HS-27A (cell line): ENCODE measurements around the gene COMT.
"Not testable (repeated sequence)": the region's sequence is repeated elsewhere in the genome, so short reads cannot be mapped to it uniquely, and the experiment has no call there.

ENCODE experiments used
- DNase-seq: peaks from one replicate; pipeline ENCODE4 v3.0.0-alpha.2; 2012; ENCODE audit warnings: low read depth, missing footprints

Gene COMT

DNA sequence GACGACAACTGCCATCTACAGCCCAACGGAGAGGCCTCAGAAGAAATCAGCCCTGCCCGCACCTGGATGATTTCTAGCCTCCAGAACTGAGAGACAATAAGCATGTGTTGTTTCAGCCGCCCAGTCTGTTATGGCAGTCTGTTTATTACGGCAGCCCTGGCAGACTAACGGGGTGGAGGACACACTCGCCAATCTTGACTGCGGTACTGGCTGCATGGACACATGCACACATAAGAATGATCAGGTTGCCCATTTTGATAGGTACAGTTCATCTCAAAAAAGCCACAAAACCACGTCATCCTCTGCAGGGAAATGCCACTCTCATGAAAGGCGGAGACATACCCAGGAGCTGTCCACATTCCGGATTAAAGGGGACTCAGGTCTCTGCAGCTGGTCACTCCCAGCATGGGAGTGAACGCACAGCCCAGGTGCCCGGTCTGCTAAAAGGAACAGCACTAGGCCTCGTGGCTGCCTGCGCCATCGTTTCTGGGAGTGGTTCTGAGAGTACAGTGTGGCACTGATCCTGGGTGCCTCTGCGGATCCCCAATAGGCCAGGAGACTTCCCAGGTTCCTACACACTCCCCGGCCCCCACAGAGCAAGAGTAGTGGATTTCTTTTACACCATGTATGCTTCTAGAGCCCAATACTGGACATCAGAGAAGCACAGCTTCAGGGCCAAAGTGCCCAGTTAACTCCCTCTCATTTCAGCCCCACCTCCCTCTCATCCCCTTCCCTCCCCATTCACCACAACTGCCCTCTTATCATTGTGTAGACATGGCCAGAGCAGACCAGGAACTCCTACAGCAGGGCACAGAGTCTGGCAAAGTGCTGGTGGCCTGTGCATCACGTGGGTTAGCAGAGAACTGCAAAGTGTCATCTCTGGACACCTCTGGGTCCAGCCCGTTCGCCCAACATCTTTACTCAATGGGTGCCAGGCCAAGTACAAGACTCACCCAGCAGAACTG, 11.7 kb upstream of the COMT start:
- DNase-seq = no peak

DNA sequence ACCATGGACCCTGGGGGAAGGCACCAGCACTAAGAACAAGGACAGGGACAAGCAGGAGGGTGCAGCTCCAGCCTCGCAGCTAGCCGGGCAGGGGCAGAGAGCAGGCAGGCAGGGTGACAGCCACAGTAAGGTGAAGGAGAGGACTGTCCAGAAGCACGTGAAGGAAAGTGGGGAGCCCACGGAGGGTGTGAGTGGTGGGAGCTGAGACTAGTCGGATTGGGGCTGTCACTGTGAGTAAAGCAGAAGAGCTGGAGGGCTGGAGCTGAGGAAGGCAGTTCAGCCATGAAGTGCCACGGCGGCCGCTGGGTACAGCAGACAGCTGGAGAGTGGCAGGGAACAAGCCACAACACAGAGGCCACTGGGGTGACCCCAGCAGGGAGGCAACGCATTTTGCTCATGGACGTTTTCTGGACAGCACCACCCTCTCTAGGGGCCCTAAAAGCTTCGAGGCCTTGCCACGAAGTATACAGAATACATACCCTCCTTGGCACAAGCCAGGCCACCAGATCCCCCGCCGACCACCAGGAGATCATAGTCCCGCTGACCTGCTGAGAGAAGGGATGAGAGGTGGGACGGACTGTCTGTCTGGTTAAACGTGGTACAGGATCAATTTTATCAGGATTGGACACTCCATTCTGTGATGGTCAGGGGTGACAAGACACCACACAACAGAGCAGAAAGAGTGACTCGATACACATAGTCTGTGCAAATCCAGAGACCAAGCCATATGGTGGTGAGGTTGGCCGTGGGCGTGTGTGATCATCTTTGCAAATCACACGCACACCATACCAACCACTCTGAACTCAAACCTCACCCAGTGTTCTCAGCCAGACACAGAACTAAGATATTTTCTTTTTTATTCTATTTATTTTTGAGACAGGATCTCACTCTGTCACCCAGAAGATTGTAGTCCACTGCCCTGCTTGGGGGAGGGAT, 10.8 kb upstream of the COMT start:
- no peak for DNase-seq

DNA sequence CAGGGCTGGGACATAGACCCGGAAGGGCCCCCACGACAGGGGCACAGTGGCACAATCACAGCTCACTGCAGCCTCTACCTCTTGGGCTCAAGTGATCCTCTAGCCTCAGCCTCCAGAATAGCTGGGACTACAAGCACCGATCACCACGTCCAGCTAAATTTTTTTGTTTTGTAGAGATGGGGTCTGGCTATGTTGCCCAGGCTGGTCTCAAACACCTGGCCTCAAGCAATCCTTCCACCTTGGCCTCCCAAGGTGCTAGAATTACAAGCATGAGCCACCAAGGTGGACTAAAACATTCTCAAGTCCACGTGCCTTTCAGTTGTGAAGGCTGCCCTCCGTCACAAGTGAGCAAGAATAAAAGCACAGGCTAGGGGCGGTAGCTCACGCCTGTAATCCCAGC, 10.1 kb upstream of the COMT start:
- DNase-seq = no peak

DNA sequence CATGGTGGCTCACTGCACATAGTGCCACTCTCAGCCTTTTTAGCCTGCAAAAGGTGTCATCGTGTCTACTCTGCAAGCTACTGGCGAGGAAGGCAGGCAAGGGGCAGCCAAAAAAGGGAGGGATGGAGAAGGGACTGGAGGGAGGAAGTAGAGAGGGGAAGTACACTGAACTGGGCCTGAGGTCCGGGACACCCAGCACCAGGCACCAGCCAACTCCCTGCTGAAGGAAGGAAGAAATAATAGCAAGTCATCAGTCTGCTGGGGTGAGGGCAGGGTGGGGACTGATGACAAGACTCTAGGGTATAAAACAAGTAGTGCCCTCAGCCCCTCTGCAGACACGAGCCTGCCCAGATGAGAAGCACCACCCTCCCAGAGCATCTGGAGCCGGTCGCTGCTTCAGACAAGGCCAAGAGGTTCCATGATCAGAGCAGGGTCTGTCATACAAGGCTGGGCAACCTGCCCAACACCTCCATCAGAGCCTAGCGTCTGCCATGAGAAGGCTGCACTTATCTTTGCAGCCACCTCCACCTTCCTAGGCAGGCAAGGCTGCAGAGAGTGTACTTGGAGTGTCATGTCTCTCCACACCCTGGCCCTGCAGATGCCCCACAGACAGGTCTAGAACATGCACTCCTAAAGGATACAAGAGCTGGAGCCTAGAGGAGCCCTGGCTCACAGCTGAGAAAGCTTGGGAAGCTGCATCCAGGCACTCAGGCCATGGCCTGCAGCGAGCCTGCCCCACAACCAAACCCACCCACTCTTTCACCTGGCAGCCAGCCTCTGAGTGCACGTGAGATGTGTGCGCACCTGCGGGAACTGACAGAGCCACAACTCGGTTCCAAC, 9.0 kb upstream of the COMT start:
- DNase-seq = no peak

DNA sequence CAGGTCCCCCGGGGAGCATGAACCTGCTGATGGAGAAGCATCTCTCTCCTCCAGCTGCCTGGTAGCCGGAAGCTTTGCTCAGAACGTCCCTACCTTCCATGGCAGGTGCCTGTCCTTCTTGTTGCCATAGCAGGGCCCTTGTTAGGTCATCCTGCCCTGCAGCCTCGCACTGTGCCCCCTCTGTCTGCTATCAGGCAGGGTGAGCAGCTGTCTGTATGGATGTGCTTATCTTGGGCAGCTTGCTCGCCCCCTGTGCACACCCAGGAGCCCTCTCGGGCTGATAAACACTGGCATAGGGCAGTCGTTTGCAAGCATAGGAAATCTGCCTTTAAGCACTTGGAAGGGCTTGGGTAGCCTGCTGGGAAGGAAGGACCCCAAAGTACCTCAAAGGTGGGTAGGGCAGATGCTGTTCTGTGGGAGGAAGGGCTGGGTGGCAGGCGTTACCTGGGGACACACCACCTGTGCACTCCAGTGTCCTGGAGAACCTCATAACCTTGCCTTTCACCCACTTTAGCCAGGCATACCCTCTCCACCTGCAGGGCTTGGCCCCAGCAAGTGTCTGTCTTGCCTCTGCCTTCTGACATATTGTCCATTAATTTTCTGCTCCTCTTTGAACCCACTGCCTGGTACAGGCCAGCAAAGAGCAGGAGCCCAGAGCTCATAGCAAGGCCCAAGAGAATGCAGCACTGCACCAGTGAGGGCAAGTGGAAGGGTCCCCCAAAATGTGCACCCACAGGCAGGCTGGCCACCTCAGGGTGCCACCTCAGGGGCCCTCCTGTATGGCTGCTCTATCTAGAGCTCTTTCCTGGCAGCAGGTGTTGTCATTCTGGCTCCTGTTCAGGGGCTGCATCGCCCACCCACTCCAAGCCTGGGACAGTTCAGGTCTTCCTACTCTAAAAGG, 8.0 kb upstream of the COMT start:
- no peak for DNase-seq

DNA sequence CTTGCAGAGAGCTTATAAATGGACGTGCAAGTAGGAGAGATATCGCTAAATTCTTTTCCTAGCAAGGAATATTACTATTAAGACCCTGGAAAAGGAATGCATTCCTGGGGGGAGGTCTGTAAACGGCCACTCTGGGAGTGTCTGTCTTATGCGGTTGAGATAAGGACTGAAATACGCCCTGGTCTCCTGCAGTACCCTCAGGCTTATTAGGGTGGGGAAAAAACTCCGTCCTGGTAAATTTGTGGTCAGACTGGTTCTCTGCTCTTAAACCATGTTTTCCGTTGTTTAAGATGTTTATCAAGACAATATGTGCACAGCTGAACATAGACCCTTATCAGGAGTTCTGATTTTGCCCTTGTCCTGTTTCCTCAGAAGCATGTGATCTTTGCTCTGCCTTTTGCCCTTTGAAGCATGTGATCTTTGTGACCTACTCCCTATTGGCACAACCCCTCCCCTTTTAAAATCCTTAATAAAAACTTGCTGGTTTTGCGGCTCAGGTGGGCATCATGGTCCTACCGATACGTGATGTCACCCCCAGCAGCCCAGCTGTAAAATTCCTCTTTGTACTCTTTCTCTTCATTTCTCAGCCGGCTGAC, 6.4 kb upstream of the COMT start:
- DNase-seq = not testable (repeated sequence)

DNA sequence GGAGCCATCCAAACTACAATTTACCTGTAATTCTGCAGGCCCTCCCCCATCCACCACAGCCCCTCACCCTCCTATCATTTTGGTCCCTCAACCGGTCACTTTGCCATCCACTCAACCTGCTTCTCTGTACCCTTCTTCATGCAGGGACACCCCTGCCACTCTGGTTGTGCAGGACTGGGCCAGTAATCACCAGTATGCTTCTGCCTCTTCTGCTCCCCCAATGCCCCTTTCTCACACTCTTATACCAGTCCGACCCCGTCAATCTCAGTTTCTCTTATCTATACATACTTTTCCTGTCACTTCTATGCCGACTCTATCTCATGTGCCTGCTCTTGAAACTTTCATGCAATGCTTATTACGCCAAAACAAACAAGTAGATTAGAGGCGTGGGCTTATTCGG, 5.1 kb upstream of the COMT start:
- no peak for DNase-seq

DNA sequence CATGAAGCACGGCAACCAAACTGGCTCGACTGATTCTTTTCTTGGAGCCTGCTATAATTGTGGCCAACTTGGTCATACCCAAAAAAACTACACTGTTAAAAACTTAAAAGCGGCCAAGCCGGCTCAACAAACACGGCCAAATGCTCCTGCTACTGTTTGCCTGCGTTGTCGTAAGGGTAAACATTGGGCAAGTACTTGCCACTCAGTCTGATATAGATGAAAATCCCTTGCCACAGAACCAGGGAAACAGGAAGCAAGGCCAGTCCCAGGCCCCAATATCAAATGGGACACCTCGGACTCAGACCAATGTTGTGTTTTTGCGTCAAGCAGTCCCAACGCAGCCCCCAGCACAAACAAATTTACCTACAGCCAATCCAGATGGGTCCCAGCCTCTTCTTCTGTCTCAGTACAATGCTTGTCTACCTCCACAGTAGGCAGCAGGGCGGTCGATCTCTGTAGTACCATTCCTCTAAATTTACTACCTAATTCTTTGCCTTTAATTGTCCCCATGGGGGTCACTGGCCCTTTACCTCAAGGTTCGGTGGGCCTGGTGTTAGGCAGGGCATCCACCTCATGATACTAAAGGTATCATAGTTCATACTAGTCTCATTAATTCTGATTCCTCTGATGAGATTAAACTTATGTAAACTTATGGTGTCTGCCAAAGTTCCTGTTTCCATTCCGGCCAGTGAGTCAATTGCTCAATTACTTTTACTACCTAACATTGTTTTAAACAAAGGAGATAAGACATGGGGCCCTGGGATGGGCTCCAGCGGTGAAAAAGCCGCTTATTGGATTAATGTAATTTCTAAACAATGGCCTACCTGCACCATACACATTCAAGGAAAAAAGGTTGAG, 3.7 kb upstream of the COMT start:
- DNase-seq = no peak

DNA sequence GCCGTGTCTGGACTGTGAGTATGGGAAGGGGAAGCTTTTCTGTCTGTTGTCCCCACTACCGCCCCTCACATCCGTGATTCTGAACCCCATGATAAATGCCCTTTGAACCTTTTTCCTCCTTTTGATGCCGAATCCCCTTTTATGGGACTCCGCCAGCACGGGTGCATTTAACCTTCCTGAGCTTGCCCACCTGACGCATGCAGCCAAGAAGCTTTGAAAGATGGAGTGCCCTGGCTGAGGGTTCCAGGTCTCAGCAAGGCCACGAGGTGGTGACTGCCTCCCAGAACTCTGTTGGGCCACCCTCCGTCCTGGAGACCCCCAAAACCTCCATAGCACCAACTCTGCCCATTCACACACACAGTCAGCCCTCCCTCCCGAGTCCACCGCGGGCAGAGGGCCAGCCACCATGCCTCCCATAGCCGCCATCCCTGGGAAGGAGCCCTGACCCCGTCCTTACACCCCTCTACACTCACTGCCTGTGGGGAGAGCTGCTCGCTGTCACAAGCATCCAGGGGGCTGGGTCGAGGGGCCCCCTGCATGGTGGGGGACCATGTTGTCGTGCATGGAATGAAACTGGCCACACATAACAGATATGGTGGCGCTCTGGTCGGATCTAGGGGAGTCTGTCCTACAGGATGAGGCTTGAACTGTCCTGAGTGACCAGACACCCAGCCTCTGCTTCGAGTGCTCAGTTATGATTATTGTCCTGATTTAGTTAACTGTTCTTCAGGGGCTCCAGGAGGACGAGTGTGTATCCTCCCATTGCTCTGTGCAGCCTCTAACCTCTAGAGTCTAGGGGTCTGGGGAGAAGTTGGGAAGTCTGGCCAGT, 822 bp upstream of the COMT start:
- no peak for DNase-seq

DNA sequence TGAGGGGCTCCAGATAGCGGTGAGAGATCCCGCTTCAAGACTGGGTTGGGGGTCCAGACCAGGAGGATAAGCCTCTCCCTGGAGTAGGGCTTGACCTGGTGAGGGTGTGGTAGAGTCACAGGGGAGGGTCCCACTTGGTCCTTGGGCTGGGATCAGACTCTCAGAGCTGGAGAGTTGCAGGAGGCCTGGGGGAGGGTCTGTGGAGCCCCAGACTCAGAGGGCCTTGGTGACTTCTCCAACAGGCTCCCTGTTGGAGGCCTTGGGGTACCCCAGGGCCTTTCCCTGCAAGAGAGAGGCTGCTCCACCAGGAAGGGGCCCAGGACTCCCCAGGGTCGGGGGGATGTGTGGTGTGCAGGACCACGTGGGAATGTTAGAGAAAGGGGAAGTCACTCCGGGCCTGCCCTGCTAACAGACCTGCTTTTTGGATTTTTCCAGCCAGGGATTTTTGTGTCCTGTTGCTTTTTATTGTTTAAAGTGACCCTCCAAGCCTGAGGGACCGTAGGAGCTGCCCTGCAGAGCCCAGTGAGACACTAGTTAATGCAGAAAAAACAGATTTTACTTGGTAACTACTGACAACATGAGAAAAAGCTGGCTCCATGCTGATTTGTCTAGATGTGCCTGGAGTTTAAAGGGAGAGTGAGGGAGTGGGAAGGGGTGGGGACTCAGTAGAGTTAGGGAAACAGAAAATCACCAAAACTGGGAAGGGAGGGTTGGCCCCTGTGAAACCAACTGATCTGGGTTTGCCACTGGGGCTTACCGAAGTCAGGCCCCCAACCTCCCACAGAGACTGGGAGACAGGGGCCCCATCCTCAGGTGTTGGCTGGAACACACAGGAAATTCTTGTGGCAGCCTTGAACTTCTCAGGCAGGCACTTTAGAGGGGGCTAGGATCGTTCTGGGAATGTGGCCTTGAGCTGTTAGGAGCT, 847 bp downstream of the COMT start:
- DNase-seq = no peak

DNA sequence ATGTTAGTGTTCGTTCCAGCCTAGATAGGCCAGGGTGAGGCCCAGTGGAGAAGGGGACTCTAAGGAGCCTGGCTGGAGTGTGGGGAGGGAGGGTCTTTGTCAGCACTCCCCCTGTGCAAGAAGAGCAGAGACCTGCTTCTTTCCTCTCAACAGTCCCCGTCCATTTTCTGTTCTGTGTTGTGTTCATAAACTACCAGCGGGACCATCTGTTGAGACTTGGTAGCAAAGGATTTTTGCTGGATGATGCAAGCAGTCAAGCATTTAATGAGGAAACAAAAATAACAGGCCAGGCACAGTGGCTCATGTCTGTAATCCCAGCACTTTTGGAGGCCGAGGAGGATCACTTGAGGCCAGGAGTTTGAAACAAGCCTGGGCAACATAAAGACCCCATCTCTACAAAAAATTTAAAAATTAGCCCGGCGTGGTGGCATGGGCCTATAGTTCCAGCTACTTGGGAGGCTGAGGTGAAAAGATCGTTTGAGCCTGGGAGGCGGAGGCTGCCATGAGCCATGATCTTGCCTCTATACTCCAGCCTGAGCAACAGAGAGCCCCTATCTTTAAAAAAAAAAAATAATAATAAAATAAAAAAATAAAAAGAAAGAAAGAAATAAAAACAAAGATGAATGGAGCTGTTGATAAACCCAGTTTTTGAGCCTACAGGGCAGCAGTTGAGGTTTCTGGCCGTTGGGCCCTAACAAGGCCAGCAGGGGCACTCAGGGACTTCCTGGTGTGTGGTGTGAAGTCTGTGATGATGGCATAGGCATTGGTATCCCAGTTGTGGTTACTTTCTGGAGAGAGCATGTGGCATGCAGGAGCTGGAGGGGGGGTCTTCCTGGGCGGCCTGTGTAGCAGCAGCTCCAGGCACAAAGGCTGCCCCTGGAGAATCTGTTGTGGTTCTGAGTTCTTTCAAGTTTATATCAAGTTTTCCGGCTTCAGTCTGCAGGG, 1.8 kb downstream of the COMT start:
- DNase-seq = peak; percentile 72

DNA sequence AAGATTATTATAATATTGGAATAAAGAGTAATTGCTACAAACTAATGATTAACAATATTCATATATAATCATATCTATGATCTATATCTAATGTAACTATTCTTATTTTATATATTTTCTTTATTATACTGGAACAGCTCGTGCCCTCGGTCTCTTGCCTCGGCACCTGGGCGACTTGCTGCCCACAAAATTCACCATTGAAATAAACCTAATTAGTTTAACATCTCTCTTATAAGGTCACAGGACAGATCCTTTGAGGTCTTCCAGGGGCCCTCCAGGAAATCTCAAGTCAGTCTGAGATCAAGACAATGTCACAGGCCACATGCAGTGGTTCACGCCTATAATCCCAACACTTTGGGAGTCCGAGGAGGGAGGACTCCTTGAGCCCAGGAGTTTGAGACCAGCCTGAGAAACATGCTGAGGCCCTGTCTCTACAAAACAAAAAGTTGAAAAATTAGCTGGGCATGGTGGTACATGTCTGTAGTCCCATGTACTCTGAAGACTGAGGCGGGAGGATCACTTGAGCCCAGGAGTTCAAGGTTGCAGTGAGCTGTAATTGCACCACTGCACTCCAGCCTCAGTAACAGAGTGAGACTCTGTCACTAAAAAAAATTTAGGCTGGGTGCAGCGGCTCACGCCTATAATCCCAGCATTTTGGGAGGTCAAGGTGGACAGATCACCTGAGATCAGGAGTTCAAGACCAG, 6.6 kb downstream of the COMT start:
- no peak for DNase-seq

DNA sequence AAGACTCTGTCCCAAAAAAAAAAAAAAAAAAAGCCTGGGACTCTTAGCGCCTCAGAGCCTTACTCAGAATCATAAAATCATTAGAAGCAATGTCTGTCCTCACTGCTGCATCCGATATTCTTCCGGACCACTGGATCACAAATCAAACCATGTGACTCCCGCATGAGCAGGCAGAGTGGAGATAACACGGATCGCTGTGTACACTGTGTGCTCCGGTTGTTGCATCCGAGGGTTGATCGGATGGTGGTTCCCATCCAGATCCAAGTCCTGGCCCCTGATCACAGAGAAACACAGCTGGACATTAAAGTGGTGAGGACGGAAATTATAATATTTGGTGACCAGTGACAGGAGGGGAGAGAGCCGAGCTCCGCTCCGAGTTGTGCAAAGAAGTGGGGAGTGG, 9.8 kb downstream of the COMT start:
- DNase-seq = no peak

DNA sequence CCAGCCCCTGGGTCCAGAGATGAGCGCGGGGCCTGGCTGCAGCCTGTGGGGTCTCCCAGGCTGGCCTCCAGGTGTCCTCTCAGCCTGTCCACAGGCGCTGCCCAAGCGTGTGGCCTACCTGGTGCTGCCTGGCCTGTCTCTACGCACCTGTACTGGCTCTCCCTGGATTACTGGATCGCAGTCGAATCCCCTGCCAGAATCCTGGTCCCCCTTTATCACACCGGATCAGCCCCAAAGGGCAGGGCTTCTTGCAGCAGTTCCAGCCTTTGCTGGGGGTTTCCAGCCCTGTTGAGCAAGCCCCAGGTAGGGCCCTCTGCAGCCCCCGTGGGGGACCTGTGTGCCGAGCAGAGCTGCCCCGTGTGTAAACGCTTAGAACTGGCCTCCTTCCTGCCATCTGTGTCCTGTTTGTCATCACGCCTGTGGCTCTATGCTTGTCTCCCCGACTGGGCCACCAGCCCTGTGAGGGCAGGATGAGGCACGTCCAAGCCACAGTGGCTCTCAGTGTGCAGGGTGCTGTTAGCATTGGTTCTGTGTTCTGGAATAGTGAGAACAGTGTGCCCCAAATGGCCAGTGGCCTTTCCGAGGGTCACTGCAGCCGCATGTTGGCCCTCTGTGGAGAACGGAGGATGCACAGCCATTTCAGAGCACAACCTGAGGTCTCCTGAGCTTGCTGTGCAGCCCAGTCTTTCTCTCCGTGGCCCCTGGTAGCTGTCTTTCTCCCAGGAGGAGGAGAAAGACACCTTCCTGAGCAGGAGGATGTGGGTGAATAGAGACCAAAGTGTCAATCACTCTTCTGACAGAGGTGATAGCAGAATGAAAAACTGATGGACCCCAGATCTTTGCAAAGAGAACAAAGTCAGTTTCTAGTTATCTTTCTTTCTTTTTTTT, 13.9 kb downstream of the COMT start:
- DNase-seq = no peak

DNA sequence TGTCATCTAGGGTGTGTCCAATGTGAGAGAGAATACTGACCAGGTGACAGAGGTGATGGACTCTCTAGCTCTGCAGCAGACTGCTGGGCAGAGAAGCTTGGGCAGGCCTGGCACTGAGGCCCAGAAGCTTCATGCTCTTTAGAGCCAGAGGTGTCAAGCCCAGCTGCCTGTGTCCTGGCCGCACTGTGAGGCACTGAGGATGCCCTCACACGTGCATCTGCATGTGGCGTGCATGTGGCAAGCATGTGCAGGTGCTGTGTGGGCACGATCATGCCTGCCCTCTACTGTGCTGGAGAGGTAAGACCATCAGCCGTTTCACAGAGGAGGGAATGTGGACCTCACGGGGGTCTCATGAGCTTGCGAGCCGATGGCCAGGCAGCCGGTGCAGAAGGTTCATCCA, 15.9 kb downstream of the COMT start:
- DNase-seq = no peak
